ENCODE results near the gene LARGE1. TPM values are rescaled to one million over a fixed set of nuclear protein-coding genes. Genes with fewer than 3 reads are reported as not detected.

LARGE1 gene
- total and polyA plus RNA-seq, 2 of the 13 experiments (the other 11 are each of a cell fraction or from before 2014, with no cell fraction given): 8.4 to 11.0 TPM

DNA sequence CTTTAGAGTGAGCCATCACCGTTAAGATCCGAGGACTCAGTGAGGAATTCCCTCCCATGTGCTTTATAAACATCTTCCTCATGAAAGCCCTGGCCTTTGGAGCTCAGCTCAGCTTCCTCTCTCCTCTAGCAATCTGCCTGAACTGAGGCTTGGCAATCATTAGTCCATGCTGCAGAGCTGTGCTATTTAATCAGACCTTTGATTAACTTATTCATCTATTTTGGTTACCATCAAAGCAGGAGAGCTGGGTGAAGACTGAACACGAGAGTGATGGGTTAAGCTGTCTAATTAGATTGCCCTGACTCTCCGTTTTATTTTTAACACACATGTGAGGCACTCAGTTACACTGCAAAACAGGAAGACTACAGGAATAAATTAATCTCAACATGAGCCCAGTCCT, 351.3 kb downstream of the LARGE1 start:
- Histone ChIP-seq H3K9me3 (ENCODE audit: low read length) (no peaks in the 10 kb centered on the region), H3K9ac (ENCODE audit: insufficient read depth, low read depth, low read length) (no peak overlapping the region), H3K4me2 (ENCODE audit: low read depth, low read length) (no peak overlapping the region), H2AFZ (ENCODE audit: low read length) (no peak overlapping the region), H3K27me3 (ENCODE audit: control insufficient read depth in 1 of 2, insufficient read depth in 2 of 2, low read length in 2 of 2) (no peaks in the 10 kb centered on the region), H3K36me3 (replicated peaks in 1 of 2; ENCODE audit: control insufficient read depth in 1 of 2, insufficient read depth in 2 of 2, low read length in 2 of 2) (no peaks in the 10 kb centered on the region), H3K79me2 (ENCODE audit: insufficient read depth, low read length) (peaks cover 2% of the 10 kb centered on the region), H3K4me1 (ENCODE audit: insufficient read depth, low read length) (peaks cover 70% of the 10 kb centered on the region), H3K4me3 (replicated peaks in 1 of 3; ENCODE audit: insufficient read depth in 1 of 3, low read depth in 2 of 3, low read length in 3 of 3) (no peak overlapping the region), H3K27ac (ENCODE audit: extremely low read length, insufficient read depth, low read length) (no peak overlapping the region), H4K20me1 (ENCODE audit: insufficient read depth, low read length) (no peaks in the 10 kb centered on the region)
- in situ Hi-C loops (cut with HindIII; ENCODE audit: extremely low pct_ligation_motif_present, low pct_unique_long_range_greater_than_20kb) (no loop called here), intact Hi-C loops (cut with micrococcal nuclease; ENCODE audit: unreplicated experiment) (no loop called here)
- no TSS peak for BruUV-seq (replicated peaks)
- POLR2A ChIA-PET: no interaction called here
- over 99% methylated on average over 4 of the region's 4 CpGs for WGBS (ENCODE audit: low lambda C conversion rate)
- ATAC-seq (no peak), FAIRE-seq (no peak), DNase-seq (ENCODE audit: low spot score) (no peak)
- TF ChIP-seq NFATC3 (CRISPR knock-in tag; IDR thresholded peaks at IDR 0.05): no peak
- TF ChIP-seq, protein P1, sequence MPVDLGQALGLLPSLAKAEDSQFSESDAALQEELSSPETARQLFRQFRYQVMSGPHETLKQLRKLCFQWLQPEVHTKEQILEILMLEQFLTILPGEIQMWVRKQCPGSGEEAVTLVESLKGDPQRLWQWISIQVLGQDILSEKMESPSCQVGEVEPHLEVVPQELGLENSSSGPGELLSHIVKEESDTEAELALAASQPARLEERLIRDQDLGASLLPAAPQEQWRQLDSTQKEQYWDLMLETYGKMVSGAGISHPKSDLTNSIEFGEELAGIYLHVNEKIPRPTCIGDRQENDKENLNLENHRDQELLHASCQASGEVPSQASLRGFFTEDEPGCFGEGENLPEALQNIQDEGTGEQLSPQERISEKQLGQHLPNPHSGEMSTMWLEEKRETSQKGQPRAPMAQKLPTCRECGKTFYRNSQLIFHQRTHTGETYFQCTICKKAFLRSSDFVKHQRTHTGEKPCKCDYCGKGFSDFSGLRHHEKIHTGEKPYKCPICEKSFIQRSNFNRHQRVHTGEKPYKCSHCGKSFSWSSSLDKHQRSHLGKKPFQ (CRISPR knock-in tag; IDR thresholded peaks at IDR 0.05; ENCODE audit: insufficient replicate concordance): no peak
- no peak for TF ChIP-seq ZMYM2 (CRISPR knock-in tag; IDR thresholded peaks at IDR 0.05)
- no peak for TF ChIP-seq ZNF747 (CRISPR knock-in tag; IDR thresholded peaks at IDR 0.05; ENCODE audit: borderline replicate concordance)
- TF ChIP-seq ZNF510 (CRISPR knock-in tag; IDR thresholded peaks at IDR 0.05; ENCODE audit: low read depth): no peak
- TF ChIP-seq KLF15 (CRISPR knock-in tag; IDR thresholded peaks at IDR 0.05; ENCODE audit: borderline replicate concordance): no peak
- TF ChIP-seq, protein P2, sequence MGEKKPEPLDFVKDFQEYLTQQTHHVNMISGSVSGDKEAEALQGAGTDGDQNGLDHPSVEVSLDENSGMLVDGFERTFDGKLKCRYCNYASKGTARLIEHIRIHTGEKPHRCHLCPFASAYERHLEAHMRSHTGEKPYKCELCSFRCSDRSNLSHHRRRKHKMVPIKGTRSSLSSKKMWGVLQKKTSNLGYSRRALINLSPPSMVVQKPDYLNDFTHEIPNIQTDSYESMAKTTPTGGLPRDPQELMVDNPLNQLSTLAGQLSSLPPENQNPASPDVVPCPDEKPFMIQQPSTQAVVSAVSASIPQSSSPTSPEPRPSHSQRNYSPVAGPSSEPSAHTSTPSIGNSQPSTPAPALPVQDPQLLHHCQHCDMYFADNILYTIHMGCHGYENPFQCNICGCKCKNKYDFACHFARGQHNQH (CRISPR knock-in tag; IDR thresholded peaks at IDR 0.05): no peak
- no peak for TF ChIP-seq FOXK1 (CRISPR knock-in tag; IDR thresholded peaks at IDR 0.05; ENCODE audit: borderline replicate concordance, low read depth)
- TF ChIP-seq, protein P3, sequence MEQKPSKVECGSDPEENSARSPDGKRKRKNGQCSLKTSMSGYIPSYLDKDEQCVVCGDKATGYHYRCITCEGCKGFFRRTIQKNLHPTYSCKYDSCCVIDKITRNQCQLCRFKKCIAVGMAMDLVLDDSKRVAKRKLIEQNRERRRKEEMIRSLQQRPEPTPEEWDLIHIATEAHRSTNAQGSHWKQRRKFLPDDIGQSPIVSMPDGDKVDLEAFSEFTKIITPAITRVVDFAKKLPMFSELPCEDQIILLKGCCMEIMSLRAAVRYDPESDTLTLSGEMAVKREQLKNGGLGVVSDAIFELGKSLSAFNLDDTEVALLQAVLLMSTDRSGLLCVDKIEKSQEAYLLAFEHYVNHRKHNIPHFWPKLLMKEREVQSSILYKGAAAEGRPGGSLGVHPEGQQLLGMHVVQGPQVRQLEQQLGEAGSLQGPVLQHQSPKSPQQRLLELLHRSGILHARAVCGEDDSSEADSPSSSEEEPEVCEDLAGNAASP (CRISPR knock-in tag; IDR thresholded peaks at IDR 0.05; ENCODE audit: borderline replicate concordance): no peak
- TF ChIP-seq ZBTB3 (CRISPR knock-in tag; IDR thresholded peaks at IDR 0.05; ENCODE audit: borderline replicate concordance, low read depth): no peak
- no peak for TF ChIP-seq ZFP1 (CRISPR knock-in tag; IDR thresholded peaks at IDR 0.05)
- TF ChIP-seq ZNF607 (CRISPR knock-in tag; IDR thresholded peaks at IDR 0.05; ENCODE audit: borderline replicate concordance): no peak
- TF ChIP-seq KDM2A (CRISPR knock-in tag; IDR thresholded peaks at IDR 0.05; ENCODE audit: borderline replicate concordance, low read depth): no peak
- TF ChIP-seq TRIM22 (IDR thresholded peaks at IDR 0.05): no peak
- no peak for TF ChIP-seq RELA (CRISPR knock-in tag; IDR thresholded peaks at IDR 0.05)
- TF ChIP-seq ZFP62 (CRISPR knock-in tag; IDR thresholded peaks at IDR 0.05): no peak
- TF ChIP-seq ZBTB34 (CRISPR knock-in tag; IDR thresholded peaks at IDR 0.05): no peak
- CTCF ChIA-PET (ENCODE audit: low intra/inter-chr PET ratio, low total read pairs): no interaction called here
